Measurements from ENCODE around the gene NR1D1. TPM values are rescaled to one million over a fixed set of nuclear protein-coding genes. Genes with fewer than 3 reads are reported as not detected.

The NR1D1 gene
- total RNA-seq, 1 donor from 2014 or later = 15.0 TPM

GRCh38 chr17:40062329-40063186, 37.8 kb downstream of the NR1D1 start, which contains the start of gene THRA:
Gene THRA, plus strand, starts transcription at chr17:40062965. Its CDS starts 11,524 bp downstream, at chr17:40074489.
- H3K4me1 ChIP-seq = peaks cover 58% of the 10 kb centered on the region
- no peak for DNase-seq (ENCODE audit: extremely low spot score in 2 of 2)
- no peaks in the 10 kb centered on the region for H3K36me3 ChIP-seq
- no peaks in the 10 kb centered on the region for H3K9me3 ChIP-seq
- H3K27me3 ChIP-seq = no peaks in the 10 kb centered on the region
- H3K4me3 ChIP-seq = peak within 1 kb of the TSS; percentile 98 to 100
- TF ChIP-seq POLR2A (IDR thresholded peaks at IDR 0.05) = peak in 1 of 2 donors; percentile 47
- no peak for TF ChIP-seq POLR2AphosphoS5 (IDR thresholded peaks at IDR 0.05; ENCODE audit: insufficient read depth in 1 of 2, low read depth in 1 of 2)
- TF ChIP-seq, protein P1, sequence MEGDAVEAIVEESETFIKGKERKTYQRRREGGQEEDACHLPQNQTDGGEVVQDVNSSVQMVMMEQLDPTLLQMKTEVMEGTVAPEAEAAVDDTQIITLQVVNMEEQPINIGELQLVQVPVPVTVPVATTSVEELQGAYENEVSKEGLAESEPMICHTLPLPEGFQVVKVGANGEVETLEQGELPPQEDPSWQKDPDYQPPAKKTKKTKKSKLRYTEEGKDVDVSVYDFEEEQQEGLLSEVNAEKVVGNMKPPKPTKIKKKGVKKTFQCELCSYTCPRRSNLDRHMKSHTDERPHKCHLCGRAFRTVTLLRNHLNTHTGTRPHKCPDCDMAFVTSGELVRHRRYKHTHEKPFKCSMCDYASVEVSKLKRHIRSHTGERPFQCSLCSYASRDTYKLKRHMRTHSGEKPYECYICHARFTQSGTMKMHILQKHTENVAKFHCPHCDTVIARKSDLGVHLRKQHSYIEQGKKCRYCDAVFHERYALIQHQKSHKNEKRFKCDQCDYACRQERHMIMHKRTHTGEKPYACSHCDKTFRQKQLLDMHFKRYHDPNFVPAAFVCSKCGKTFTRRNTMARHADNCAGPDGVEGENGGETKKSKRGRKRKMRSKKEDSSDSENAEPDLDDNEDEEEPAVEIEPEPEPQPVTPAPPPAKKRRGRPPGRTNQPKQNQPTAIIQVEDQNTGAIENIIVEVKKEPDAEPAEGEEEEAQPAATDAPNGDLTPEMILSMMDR (IDR thresholded peaks at IDR 0.05) = no peak
- peak within 1 kb of the TSS; percentile 99 for H3K27ac ChIP-seq
- intact Hi-C loops (cut with DNase I) = loop anchor here (2.0 to 10.0 kb wide), 3 partner anchors 24 to 112 kb away; partner anchors contain the start of gene RAPGEFL1

DNA sequence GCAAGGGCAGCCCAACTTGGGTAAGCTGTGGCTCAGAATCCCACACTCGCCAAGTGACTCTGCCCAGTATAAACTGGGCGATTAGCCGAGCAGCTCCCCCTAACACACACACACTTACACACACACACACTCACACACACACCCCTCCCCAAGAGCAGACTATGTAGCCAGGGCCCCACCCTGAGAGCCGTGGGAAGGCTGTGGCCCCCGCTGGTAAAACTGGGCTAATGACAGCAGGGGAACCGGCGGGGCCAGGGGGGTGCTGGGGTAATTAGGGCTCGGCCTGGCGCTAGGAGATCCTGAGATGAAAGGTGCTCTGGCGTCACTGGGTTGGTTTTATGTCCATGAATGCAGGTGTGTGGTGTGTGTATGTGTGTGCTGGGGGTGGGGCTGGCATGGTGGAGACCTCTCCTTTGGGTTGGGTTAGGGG, 38.8 kb downstream of the NR1D1 start:
- intact Hi-C loops (cut with DNase I) = loop anchor here (2.0 to 10.0 kb wide), 3 partner anchors 25 to 113 kb away; partner anchors contain the start of gene RAPGEFL1
- no peaks in the 10 kb centered on the region for H3K36me3 ChIP-seq
- no peak for TF ChIP-seq POLR2AphosphoS5 (IDR thresholded peaks at IDR 0.05; ENCODE audit: insufficient read depth in 1 of 2, low read depth in 1 of 2)
- TF ChIP-seq, protein P1 (IDR thresholded peaks at IDR 0.05) = no peak
- no peak for TF ChIP-seq POLR2A (IDR thresholded peaks at IDR 0.05)
- peaks cover 51% of the 10 kb centered on the region for H3K4me1 ChIP-seq
- H3K27me3 ChIP-seq = no peaks in the 10 kb centered on the region
- no peaks in the 10 kb centered on the region for H3K9me3 ChIP-seq
- DNase-seq (ENCODE audit: extremely low spot score in 2 of 2) = no peak
- peak overlapping the region; percentile 81 for H3K27ac ChIP-seq
- no peak overlapping the region for H3K4me3 ChIP-seq

DNA sequence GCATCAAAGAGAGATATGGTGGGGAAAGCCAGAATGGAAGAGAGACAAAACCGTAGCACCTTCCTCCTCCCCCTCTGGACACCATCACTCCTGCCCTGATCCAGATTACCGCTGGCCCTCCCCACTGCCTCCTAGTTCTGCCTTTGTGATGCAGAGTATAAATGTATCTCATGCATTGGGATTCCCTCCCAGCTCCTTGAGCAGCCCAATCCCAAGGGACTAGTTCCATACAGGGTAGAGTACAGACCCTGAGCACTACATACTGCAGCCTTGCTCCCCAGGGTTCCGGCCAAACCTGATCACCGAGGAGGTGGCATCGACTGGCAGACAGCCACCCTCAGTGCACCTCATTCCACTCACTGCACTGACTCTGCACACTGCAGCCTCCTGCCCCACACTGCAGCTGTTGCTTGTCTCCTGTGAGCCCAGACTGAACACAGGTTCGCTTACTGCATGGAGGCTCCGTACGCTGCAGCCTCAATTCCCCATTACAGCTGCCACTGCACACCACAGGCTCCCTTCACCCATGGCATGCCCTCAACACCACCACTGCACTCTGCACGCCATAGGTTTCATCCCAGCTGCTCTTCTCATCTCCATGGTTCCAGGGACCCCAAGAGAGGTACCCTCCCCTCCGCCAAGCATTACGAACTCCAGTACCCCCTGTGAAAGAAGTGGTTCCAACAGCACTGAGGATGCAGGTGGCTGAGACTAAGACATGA, 39.3 kb downstream of the NR1D1 start:
- H3K4me1 ChIP-seq = peaks cover 47% of the 10 kb centered on the region
- no peaks in the 10 kb centered on the region for H3K36me3 ChIP-seq
- TF ChIP-seq POLR2A (IDR thresholded peaks at IDR 0.05) = no peak
- TF ChIP-seq, protein P1 (IDR thresholded peaks at IDR 0.05) = no peak
- no peak for TF ChIP-seq POLR2AphosphoS5 (IDR thresholded peaks at IDR 0.05; ENCODE audit: insufficient read depth in 1 of 2, low read depth in 1 of 2)
- no peaks in the 10 kb centered on the region for H3K9me3 ChIP-seq
- peak overlapping the region; percentile 81 for H3K27ac ChIP-seq
- DNase-seq (ENCODE audit: extremely low spot score in 2 of 2) = no peak
- intact Hi-C loops (cut with DNase I) = loop anchor here (10.0 kb wide), 1 partner anchor 114 kb away; the partner anchor contains the start of gene RAPGEFL1
- no peaks in the 10 kb centered on the region for H3K27me3 ChIP-seq
- no peak overlapping the region for H3K4me3 ChIP-seq

- intact Hi-C loops (cut with DNase I) = loop anchor here (10.0 kb wide), 1 partner anchor 115 kb away; the partner anchor contains the start of gene RAPGEFL1
- Histone ChIP-seq H3K4me3 (no peak overlapping the region), H3K9me3 (no peaks in the 10 kb centered on the region), H3K4me1 (peaks cover 35% of the 10 kb centered on the region), H3K27me3 (no peaks in the 10 kb centered on the region), H3K36me3 (no peaks in the 10 kb centered on the region), H3K27ac (peak overlapping the region; percentile 83)
- TF ChIP-seq, protein P1 (IDR thresholded peaks at IDR 0.05) = no peak
- TF ChIP-seq POLR2AphosphoS5 (IDR thresholded peaks at IDR 0.05; ENCODE audit: insufficient read depth in 1 of 2, low read depth in 1 of 2) (no peak), POLR2A (IDR thresholded peaks at IDR 0.05) (no peak)
- no peak for DNase-seq (ENCODE audit: extremely low spot score in 2 of 2)
Observed at GRCh38 chr17:40059729-40060475, 40.5 kb downstream of the NR1D1 start.

All from vagina (tissue), 2 donors.